GM12878 (cell line): ENCODE measurements around the gene CDK4. TPM values are rescaled to one million over a fixed set of nuclear protein-coding genes. Genes with fewer than 3 reads are reported as not detected.

ENCODE experiments used
- ATAC-seq: fragments of 200-7000 bp; cut with Tn5 transposase; 3 replicates; pipeline ENCODE4 v1.9.1; 2020; ENCODE audit warnings: mild to moderate bottlenecking, moderate library complexity
- BruUV-seq: library from RNA; stranded (reverse); fragments of 400-500 nt; replicated peaks from 2 replicates; lab custom pipeline; 2021; lab: Mats Ljungman, UMichigan
- CTCF ChIA-PET: fragments of 300-600 bp; sonication (Branson Sonifier 250); formaldehyde crosslinking; extraction: SDS; loops from one replicate; lab custom pipeline; 2021; ENCODE audit warnings: inconsistent platforms; lab: Yijun Ruan, JAX
- POLR2A ChIA-PET: fragments of 350-600 bp; formaldehyde crosslinking; extraction: SDS; loops from one replicate; lab custom pipeline; 2021; ENCODE audit warnings: inconsistent platforms; lab: Charles Lee
- RAD21 ChIA-PET: fragments of 300-600 bp; sonication (Branson Sonifier 250); formaldehyde crosslinking; loops from one replicate; lab custom pipeline; 2023; ENCODE audit warnings: antibody characterized with exemption; ENCODE audit not compliant: unreplicated experiment; lab: Charles Lee
- SMC1A ChIA-PET: fragments of 300-600 bp; sonication (Branson Sonifier 250); formaldehyde crosslinking; loops from one replicate; lab custom pipeline; 2023; ENCODE audit not compliant: unreplicated experiment, uncharacterized antibody; lab: Charles Lee
- DNase-seq: peaks from one replicate; pipeline ENCODE4 v3.0.0-alpha.2; 2011; ENCODE audit warnings: low read depth, low spot score
- FAIRE-seq: peaks from 3 replicates; lab custom pipeline; 2011; peaks lifted over from hg19 to GRCh38; lab: Jason Lieb, UNC
- H2AFZ ChIP-seq: 2 replicates; pipeline ENCODE4 v1.6.0; 2011; ENCODE audit warnings: low read depth, low read length, control low read depth; ENCODE audit not compliant: control insufficient read depth
- H3K27ac ChIP-seq: 2 replicates; pipeline ENCODE4 v1.5.1; 2011; ENCODE audit warnings: control low read depth; ENCODE audit not compliant: control insufficient read depth, insufficient read depth
- H3K27me3 ChIP-seq, 2 experiments: replicated peaks in 1 of 2; 2 replicates each; pipeline versions ENCODE4 v1.6.0 to v1.6.1; 2011; ENCODE audit warnings: low read length in 1 of 2; ENCODE audit not compliant: control insufficient read depth in 2 of 2, insufficient read depth in 2 of 2
- H3K36me3 ChIP-seq, 2 experiments: 2 replicates each; pipeline ENCODE4 v1.5.1; 2011; ENCODE audit warnings: low read length in 1 of 2; ENCODE audit not compliant: control insufficient read depth in 2 of 2, insufficient read depth in 2 of 2
- H3K4me1 ChIP-seq: 2 replicates; pipeline ENCODE4 v1.6.1; 2011; ENCODE audit warnings: mild to moderate bottlenecking, low read length, moderate library complexity, mixed read lengths; ENCODE audit not compliant: control insufficient read depth, insufficient read depth
- H3K4me2 ChIP-seq: 2 replicates; pipeline ENCODE4 v1.6.0; 2011; ENCODE audit warnings: control low read depth; ENCODE audit not compliant: control insufficient read depth, insufficient read depth
- H3K4me3 ChIP-seq: fragments of 200-600 bp; sonication (generic); 2 replicates; pipeline ENCODE4 v1.5.1; 2016
- H3K79me2 ChIP-seq: 2 replicates; pipeline ENCODE4 v1.6.0; 2011; ENCODE audit warnings: low read length; ENCODE audit not compliant: control insufficient read depth, insufficient read depth
- H3K9ac ChIP-seq: 2 replicates; pipeline ENCODE4 v1.8.0; 2011; ENCODE audit warnings: low read length, control low read depth, mixed read lengths; ENCODE audit not compliant: control insufficient read depth, insufficient read depth
- H3K9me3 ChIP-seq: replicated peaks from 3 replicates; pipeline ENCODE4 v1.5.1; 2011; ENCODE audit warnings: mild to moderate bottlenecking, low read length; ENCODE audit not compliant: control insufficient read depth, insufficient read depth
- H4K20me1 ChIP-seq: 2 replicates; pipeline ENCODE4 v1.6.0; 2011; ENCODE audit not compliant: control insufficient read depth, insufficient read depth
- BRCA1 ChIP-seq: IDR thresholded peaks from 2 replicates; pipeline ENCODE4 v1.6.1; 2011; ENCODE audit warnings: low read depth, low read length, improper control_type of control experiment
- CBFB ChIP-seq: IDR thresholded peaks from 2 replicates; pipeline ENCODE4 v1.6.1; 2016; ENCODE audit warnings: antibody characterized with exemption, low read depth
- CHD1 ChIP-seq: IDR thresholded peaks from 2 replicates; pipeline ENCODE4 v1.6.1; 2012; ENCODE audit warnings: low read depth, low read length, improper control_type of control experiment
- EZH2 ChIP-seq: IDR thresholded peaks from 2 replicates; pipeline ENCODE4 v1.6.1; 2012; ENCODE audit warnings: low read depth, mild to moderate bottlenecking, control low read depth, inconsistent platforms, low read length, borderline replicate concordance; ENCODE audit not compliant: control insufficient read depth
- GATAD2B ChIP-seq: fragments of 450-650 bp; conservative IDR thresholded peaks from 2 replicates; pipeline ENCODE4 v1.6.1; 2017; ENCODE audit warnings: low read depth, mild to moderate bottlenecking, moderate library complexity
- HDGF ChIP-seq: fragments of 450-650 bp; IDR thresholded peaks from 2 replicates; pipeline ENCODE4 v1.6.1; 2016; ENCODE audit warnings: antibody characterized with exemption
- NR2C1 ChIP-seq: fragments of 450-650 bp; IDR thresholded peaks from 2 replicates; pipeline ENCODE4 v1.6.1; 2017; ENCODE audit warnings: antibody characterized with exemption, mild to moderate bottlenecking, moderate library complexity
- NR2F1 ChIP-seq: fragments of 450-650 bp; conservative IDR thresholded peaks from 2 replicates; pipeline ENCODE4 v1.6.1; 2017; ENCODE audit warnings: mild to moderate bottlenecking
- RCOR1 ChIP-seq: conservative IDR thresholded peaks from 2 replicates; pipeline ENCODE4 v1.6.1; 2012; ENCODE audit warnings: low read depth, low read length, improper control_type of control experiment
- RELA ChIP-seq: fragments of 450-650 bp; IDR thresholded peaks from 2 replicates; pipeline ENCODE4 v1.8.0; 2014; ENCODE audit warnings: borderline replicate concordance; ENCODE audit not compliant: partially characterized antibody
- SIN3A ChIP-seq: IDR thresholded peaks from 2 replicates; pipeline ENCODE4 v1.6.1; 2012; ENCODE audit warnings: low read depth, low read length, improper control_type of control experiment
- TAF1 ChIP-seq: IDR thresholded peaks from 2 replicates; pipeline ENCODE4 v1.6.1; 2011; ENCODE audit warnings: mild to moderate bottlenecking, low read depth, low read length, borderline replicate concordance
- TCF12 ChIP-seq: IDR thresholded peaks from 2 replicates; pipeline ENCODE4 v1.6.1; 2011; ENCODE audit warnings: low read depth, mild to moderate bottlenecking, low read length
- whole genome bisulfite sequencing: methylation state at CpG from one replicate; pipeline ENCODE4 v1.1.6; 2016; ENCODE audit warnings: low lambda C conversion rate; ENCODE audit not compliant: insufficient replicate concordance, insufficient coverage; ENCODE audit errors: missing lambda C conversion rate; 5-methylcytosine and 5-hydroxymethylcytosine counted together
- in situ Hi-C: fragments of 300-500 bp; cut with MboI; formaldehyde crosslinking; loops from 9 replicates; pipeline ENCODE4 v1.14.3; 2018; ENCODE audit warnings: mixed read lengths
- intact Hi-C: fragments of 100-400 bp; cut with micrococcal nuclease; formaldehyde crosslinking; loops from one replicate; pipeline ENCODE4 v1.14.2; 2022; ENCODE audit not compliant: unreplicated experiment
- polyA plus RNA-seq, 11 experiments: library from polyadenylated mRNA; depleted of rRNA in 4 of 11; unstranded in 6 of 11; stranded (reverse) in 5 of 11; fragments of >200 nt; fragmentation: Nextera tagmentation in 4 of 11; fragmentation: Illumina TruSeq in 1 of 11; extraction: Ambion mirVana in 4 of 11; extraction: Trizol in 1 of 11; gene quantifications; 1 replicate in 1 of 11; 2 replicates in 10 of 11; pipeline versions ENCODE4 v1.2.1 to v1.2.3, GENCODE V29; 2011 to 2016; ENCODE audit warnings: inconsistent platforms in 2 of 11, missing spikeins in 2 of 11, low read depth in 1 of 11
- total RNA-seq, 4 experiments: library from RNA; depleted of rRNA in 3 of 4; stranded (reverse); fragments of >200 nt in 3 of 4; fragmentation: Illumina TruSeq in 1 of 4; extraction: Trizol in 1 of 4; gene quantifications; 2 replicates each; pipeline versions ENCODE4 v1.2.1 to v1.2.3, GENCODE V29; 2013 to 2021
- TF ChIP-seq, protein P1 (sequence below): IDR thresholded peaks from 2 replicates; pipeline ENCODE4 v1.6.1; 2012; ENCODE audit warnings: low read depth, low read length, improper control_type of control experiment
- TF ChIP-seq, protein P2 (sequence below): IDR thresholded peaks from 2 replicates; pipeline ENCODE4 v1.6.1; 2011; ENCODE audit warnings: mild to moderate bottlenecking, low read depth, low read length, moderate library complexity; ENCODE audit not compliant: insufficient replicate concordance
- TF ChIP-seq, protein P3 (sequence below): fragments of 450-650 bp; IDR thresholded peaks from 2 replicates; pipeline ENCODE4 v1.6.1; 2016; ENCODE audit warnings: mild to moderate bottlenecking
- TF ChIP-seq, protein P4 (sequence below): IDR thresholded peaks from 2 replicates; pipeline ENCODE4 v1.6.1; 2011; ENCODE audit warnings: borderline replicate concordance, low read depth, mild to moderate bottlenecking, moderate library complexity, low read length; ENCODE audit not compliant: insufficient read depth, poor library complexity, severe bottlenecking

CDK4 gene
- total and polyA plus RNA-seq, 10 of the 15 experiments (the other 5 are each of a cell fraction or from before 2014, with no cell fraction given): 26.1 to 385 (median 221) TPM

DNA sequence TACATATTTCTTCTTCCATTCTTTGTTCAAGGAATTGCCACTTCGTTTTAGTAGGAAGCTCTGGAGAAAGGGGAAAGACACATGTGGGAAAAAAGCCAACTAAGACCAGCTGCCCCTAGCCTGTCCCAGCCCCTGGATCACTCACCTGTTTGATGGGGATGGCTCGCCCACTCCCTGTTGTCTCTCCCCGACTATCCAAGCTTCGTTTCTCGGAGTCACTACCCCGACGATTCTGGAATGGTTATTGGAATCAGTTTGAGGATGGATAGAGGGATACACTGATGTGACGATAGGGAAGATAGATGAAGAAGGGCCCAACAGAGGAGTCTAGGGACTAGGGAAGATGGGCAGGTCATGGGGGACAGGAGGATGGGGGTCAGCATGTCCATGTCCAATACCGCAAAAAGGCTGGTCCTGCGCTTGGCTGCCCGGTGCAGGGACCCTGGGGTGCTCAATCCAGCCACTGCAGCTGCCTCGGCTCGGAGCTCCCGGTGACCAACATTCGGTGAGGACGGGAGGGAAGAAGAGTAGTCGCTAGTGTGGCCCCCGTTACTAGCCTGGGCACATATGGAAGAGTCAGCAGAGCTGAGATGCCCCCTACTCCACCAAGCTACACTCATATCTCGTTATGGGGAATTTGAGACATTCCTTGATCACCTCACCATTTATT lies 20.6 kb downstream of the CDK4 start:
- Histone ChIP-seq H3K79me2 (no peaks in the 10 kb centered on the region), H2AFZ (no peak overlapping the region), H3K36me3 (peaks cover 8 to 12% of the 10 kb centered on the region in 2 experiments), H3K4me3 (no peak overlapping the region), H4K20me1 (no peaks in the 10 kb centered on the region), H3K9me3 (no peaks in the 10 kb centered on the region), H3K4me1 (no peaks in the 10 kb centered on the region), H3K4me2 (no peak overlapping the region), H3K27ac (no peak overlapping the region)
- DNase-seq (no peak), ATAC-seq (no peak)
- ChIA-PET POLR2A (no interaction called here), CTCF (interaction anchor here (0.7 to 1.2 kb wide), 4 partner anchors 9 to 482 kb away, joined by 3 to 4 read pairs (median 4); no protein-coding TSS in a partner anchor), RAD21 (no interaction called here), SMC1A (interaction anchor here (1.9 kb wide), 1 partner anchor 10 kb away, joined by 5 read pairs; no protein-coding TSS in a partner anchor)
- in situ Hi-C loops (no loop called here), intact Hi-C loops (no loop called here)
- no TSS peak for BruUV-seq
- WGBS: 95% methylated on average over 19 of the region's 19 CpGs
- TF ChIP-seq SIN3A (no peak), NR2F1 (no peak), CBFB (no peak), RELA (no peak), TAF1 (no peak), NR2C1 (no peak), EZH2 (no peak), BRCA1 (no peak), GATAD2B (no peak), CHD1 (no peak), RCOR1 (no peak), TCF12 (no peak), HDGF (no peak)
- TF ChIP-seq, protein P1, sequence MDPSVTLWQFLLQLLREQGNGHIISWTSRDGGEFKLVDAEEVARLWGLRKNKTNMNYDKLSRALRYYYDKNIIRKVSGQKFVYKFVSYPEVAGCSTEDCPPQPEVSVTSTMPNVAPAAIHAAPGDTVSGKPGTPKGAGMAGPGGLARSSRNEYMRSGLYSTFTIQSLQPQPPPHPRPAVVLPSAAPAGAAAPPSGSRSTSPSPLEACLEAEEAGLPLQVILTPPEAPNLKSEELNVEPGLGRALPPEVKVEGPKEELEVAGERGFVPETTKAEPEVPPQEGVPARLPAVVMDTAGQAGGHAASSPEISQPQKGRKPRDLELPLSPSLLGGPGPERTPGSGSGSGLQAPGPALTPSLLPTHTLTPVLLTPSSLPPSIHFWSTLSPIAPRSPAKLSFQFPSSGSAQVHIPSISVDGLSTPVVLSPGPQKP: no peak
- TF ChIP-seq, protein P2, sequence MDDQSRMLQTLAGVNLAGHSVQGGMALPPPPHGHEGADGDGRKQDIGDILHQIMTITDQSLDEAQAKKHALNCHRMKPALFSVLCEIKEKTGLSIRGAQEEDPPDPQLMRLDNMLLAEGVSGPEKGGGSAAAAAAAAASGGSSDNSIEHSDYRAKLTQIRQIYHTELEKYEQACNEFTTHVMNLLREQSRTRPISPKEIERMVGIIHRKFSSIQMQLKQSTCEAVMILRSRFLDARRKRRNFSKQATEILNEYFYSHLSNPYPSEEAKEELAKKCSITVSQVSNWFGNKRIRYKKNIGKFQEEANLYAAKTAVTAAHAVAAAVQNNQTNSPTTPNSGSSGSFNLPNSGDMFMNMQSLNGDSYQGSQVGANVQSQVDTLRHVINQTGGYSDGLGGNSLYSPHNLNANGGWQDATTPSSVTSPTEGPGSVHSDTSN: no peak
- TF ChIP-seq, protein P3, sequence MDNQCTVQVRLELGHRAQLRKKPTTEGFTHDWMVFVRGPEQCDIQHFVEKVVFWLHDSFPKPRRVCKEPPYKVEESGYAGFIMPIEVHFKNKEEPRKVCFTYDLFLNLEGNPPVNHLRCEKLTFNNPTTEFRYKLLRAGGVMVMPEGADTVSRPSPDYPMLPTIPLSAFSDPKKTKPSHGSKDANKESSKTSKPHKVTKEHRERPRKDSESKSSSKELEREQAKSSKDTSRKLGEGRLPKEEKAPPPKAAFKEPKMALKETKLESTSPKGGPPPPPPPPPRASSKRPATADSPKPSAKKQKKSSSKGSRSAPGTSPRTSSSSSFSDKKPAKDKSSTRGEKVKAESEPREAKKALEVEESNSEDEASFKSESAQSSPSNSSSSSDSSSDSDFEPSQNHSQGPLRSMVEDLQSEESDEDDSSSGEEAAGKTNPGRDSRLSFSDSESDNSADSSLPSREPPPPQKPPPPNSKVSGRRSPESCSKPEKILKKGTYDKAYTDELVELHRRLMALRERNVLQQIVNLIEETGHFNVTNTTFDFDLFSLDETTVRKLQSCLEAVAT: no peak
- TF ChIP-seq, protein P4, sequence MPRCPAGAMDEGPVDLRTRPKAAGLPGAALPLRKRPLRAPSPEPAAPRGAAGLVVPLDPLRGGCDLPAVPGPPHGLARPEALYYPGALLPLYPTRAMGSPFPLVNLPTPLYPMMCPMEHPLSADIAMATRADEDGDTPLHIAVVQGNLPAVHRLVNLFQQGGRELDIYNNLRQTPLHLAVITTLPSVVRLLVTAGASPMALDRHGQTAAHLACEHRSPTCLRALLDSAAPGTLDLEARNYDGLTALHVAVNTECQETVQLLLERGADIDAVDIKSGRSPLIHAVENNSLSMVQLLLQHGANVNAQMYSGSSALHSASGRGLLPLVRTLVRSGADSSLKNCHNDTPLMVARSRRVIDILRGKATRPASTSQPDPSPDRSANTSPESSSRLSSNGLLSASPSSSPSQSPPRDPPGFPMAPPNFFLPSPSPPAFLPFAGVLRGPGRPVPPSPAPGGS: no peak
- TF ChIP-seq, all 136 proteins: peak for 0
- FAIRE-seq: no peak
- H3K27me3 ChIP-seq: no peaks in the 10 kb centered on the region
- H3K9ac ChIP-seq: no peak overlapping the region
